Epidermal melanocyte (primary cell): ENCODE measurements around the gene C3orf22.
"Not testable (repeated sequence)": the region's sequence is repeated elsewhere in the genome, so short reads cannot be mapped to it uniquely, and the experiment has no call there.

Source experiments
- DNase-seq: peaks from one replicate; pipeline ENCODE4 v3.0.0; 2011; ENCODE audit warnings: low spot score; ENCODE audit not compliant: insufficient read length

The C3orf22 gene

GRCh38 chr3:126558336-126559071 lies at the start of gene C3orf22:
C3orf22 (minus strand) TSS chr3:126558932; CDS start chr3:126553390, 5,542 bp downstream.
- no peak for DNase-seq

- no peak for DNase-seq
Measured at GRCh38 chr3:126607214-126607908, 48.6 kb upstream of the C3orf22 start.

GRCh38 chr3:126606001-126606400 lies 47.3 kb upstream of the C3orf22 start:
- DNase-seq, result no peak

- no peak for DNase-seq
Measured at GRCh38 chr3:126604691-126605090, 46.0 kb upstream of the C3orf22 start.

GRCh38 chr3:126599101-126599500 lies 40.4 kb upstream of the C3orf22 start:
- no peak for DNase-seq

GRCh38 chr3:126595479-126595878 lies 36.7 kb upstream of the C3orf22 start:
- not testable (repeated sequence) for DNase-seq

- not testable (repeated sequence) for DNase-seq
Measured at GRCh38 chr3:126591515-126591914, 32.8 kb upstream of the C3orf22 start.

- no peak for DNase-seq
Measured at GRCh38 chr3:126582311-126582710, 23.6 kb upstream of the C3orf22 start.

GRCh38 chr3:126581569-126581968 lies 22.8 kb upstream of the C3orf22 start:
- no peak for DNase-seq

- DNase-seq, result no peak
Measured at GRCh38 chr3:126580746-126581145, 22.0 kb upstream of the C3orf22 start.

GRCh38 chr3:126578702-126579101 lies 20.0 kb upstream of the C3orf22 start:
- no peak for DNase-seq

GRCh38 chr3:126577261-126577660 lies 18.5 kb upstream of the C3orf22 start:
- no peak for DNase-seq

GRCh38 chr3:126573492-126574117 lies 14.9 kb upstream of the C3orf22 start:
- DNase-seq, result no peak

GRCh38 chr3:126571078-126571477 lies 12.3 kb upstream of the C3orf22 start:
- DNase-seq, result no peak

GRCh38 chr3:126570103-126570541 lies 11.4 kb upstream of the C3orf22 start:
- DNase-seq, result no peak

- no peak for DNase-seq
Measured at GRCh38 chr3:126569390-126569975, 10.8 kb upstream of the C3orf22 start.

- no peak for DNase-seq
Measured at GRCh38 chr3:126568776-126569342, 10.1 kb upstream of the C3orf22 start.

- DNase-seq, result no peak
Measured at GRCh38 chr3:126567696-126568438, 9.1 kb upstream of the C3orf22 start.

GRCh38 chr3:126562737-126563276 lies 4.1 kb upstream of the C3orf22 start:
- DNase-seq, result no peak

GRCh38 chr3:126557761-126558160 lies 971 bp downstream of the C3orf22 start:
- DNase-seq, result no peak

GRCh38 chr3:126557415-126557745 lies 1.4 kb downstream of the C3orf22 start:
- no peak for DNase-seq
